ENCODE measurements around the gene RETREG2. TPM values are rescaled to one million over a fixed set of nuclear protein-coding genes. Genes with fewer than 3 reads are reported as not detected.

Gene RETREG2
- total and polyA plus RNA-seq, 2 experiments from 2014 or later: 13.2 to 41.8 TPM

GRCh38 chr2:219161097-219161496, 17.0 kb upstream of the RETREG2 start:
- Mint-ChIP-seq H3K4me3 (peak overlapping the region; percentile 89), H3K9me3 (no peaks in the 10 kb centered on the region), H3K36me3 (ENCODE audit: low read depth) (peaks cover 6% of the 10 kb centered on the region; the same call in 2 of the 3 replicates), H3K4me1 (peaks cover 20% of the 10 kb centered on the region), H3K27me3 (ENCODE audit: insufficient read depth, low read depth, poor library complexity) (peaks cover 19% of the 10 kb centered on the region), H3K27ac (no peak overlapping the region)
- TF ChIP-seq ZNF331 (CRISPR knock-in tag; IDR thresholded peaks at IDR 0.05; ENCODE audit: low read depth): no peak
- no peak for TF ChIP-seq STAT1 (IDR thresholded peaks at IDR 0.05; ENCODE audit: unreplicated experiment)
- TF ChIP-seq EZH2 (IDR thresholded peaks at IDR 0.05; ENCODE audit: low read depth, unreplicated experiment): no peak
- TF ChIP-seq ZNF114 (CRISPR knock-in tag; IDR thresholded peaks at IDR 0.05): no peak
- no peak for TF ChIP-seq NANOG (IDR thresholded peaks at IDR 0.05; ENCODE audit: borderline replicate concordance)
- no peak for TF ChIP-seq REST (IDR thresholded peaks at IDR 0.05; ENCODE audit: unreplicated experiment)
- TF ChIP-seq CTCF (conservative IDR thresholded peaks at IDR 0.05; ENCODE audit: low read depth in 2 of 2): no peak
- no peak for TF ChIP-seq CREB1 (CRISPR knock-in tag; IDR thresholded peaks at IDR 0.05; ENCODE audit: low read depth)
- no peak for TF ChIP-seq JUNB (IDR thresholded peaks at IDR 0.05; ENCODE audit: unreplicated experiment)
- TF ChIP-seq ZNF462 (CRISPR knock-in tag; IDR thresholded peaks at IDR 0.05): no peak
- no peak for TF ChIP-seq POLR2AphosphoS5 (IDR thresholded peaks at IDR 0.05; ENCODE audit: low read depth)
- H3K4me2 ChIP-seq: peak overlapping the region; percentile 92
- H3K79me2 ChIP-seq (replicated peaks; ENCODE audit: insufficient read depth): peaks cover 7% of the 10 kb centered on the region; the same call in 1 of the 2 replicates
- 0 out of 2 replicates have a peak, but pooled peaks cover 3% of the 10 kb centered on the region for H3F3A ChIP-seq (replicated peaks; ENCODE audit: low read depth)
- H3K36me3 ChIP-seq (ENCODE audit: insufficient read depth): no peaks in the 10 kb centered on the region
- no peaks in the 10 kb centered on the region for H3K9me2 ChIP-seq (ENCODE audit: insufficient read depth)
- no peak for DNase-seq (ENCODE audit: low spot score)
- peak overlapping the region; percentile 67 for H3K4me3 ChIP-seq
- no peaks in the 10 kb centered on the region; the same call in 1 of the 2 replicates for H4K20me1 ChIP-seq (replicated peaks; ENCODE audit: insufficient read depth)
- H3K27ac ChIP-seq (ENCODE audit: low read depth): no peak overlapping the region
- no peaks in the 10 kb centered on the region for H3K27me3 ChIP-seq (ENCODE audit: insufficient read depth)
- peak; percentile 1; the same call in 1 of the 3 replicates for ATAC-seq
- peaks cover 4% of the 10 kb centered on the region; the same call in 1 of the 2 replicates for H3K4me1 ChIP-seq (ENCODE audit: insufficient read depth)
- H2AFZ ChIP-seq: peak overlapping the region; percentile 30; the same call in 1 of the 2 replicates

Measured in GM23338 (cell line).